ENCODE results near the gene HOXA6.

DNA sequence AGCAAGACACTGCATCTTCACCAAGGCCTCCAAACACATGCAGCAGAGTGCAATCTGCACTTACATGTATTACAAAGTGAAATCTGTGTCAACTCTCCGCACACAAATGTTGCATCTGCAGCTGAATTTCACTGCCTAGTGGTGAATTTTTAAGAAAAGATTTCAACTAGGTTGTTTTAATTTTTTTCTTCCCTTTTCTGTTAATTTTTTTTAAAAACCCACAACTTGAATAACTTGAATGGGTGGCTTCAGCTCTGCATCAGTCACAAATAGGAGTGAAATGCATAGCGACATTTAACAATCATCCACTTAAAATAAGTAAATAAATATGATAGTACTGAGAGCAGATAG, 46.4 kb upstream of the HOXA6 start:
- TF ChIP-seq, protein P1, sequence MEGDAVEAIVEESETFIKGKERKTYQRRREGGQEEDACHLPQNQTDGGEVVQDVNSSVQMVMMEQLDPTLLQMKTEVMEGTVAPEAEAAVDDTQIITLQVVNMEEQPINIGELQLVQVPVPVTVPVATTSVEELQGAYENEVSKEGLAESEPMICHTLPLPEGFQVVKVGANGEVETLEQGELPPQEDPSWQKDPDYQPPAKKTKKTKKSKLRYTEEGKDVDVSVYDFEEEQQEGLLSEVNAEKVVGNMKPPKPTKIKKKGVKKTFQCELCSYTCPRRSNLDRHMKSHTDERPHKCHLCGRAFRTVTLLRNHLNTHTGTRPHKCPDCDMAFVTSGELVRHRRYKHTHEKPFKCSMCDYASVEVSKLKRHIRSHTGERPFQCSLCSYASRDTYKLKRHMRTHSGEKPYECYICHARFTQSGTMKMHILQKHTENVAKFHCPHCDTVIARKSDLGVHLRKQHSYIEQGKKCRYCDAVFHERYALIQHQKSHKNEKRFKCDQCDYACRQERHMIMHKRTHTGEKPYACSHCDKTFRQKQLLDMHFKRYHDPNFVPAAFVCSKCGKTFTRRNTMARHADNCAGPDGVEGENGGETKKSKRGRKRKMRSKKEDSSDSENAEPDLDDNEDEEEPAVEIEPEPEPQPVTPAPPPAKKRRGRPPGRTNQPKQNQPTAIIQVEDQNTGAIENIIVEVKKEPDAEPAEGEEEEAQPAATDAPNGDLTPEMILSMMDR (IDR thresholded peaks at IDR 0.05), result no peak
- TF ChIP-seq EZH2 (IDR thresholded peaks at IDR 0.05) (peak; percentile 79), EZH2phosphoT487 (IDR thresholded peaks at IDR 0.05) (no peak)

All from neural progenitor cell (in vitro differentiated cells).